ENCODE measurements around the gene FBXW11. TPM values are rescaled to one million over a fixed set of nuclear protein-coding genes. Genes with fewer than 3 reads are reported as not detected.
A peak's percentile ranks its signal among the peaks of the same experiment; 100 is the strongest.

Gene FBXW11
- total and polyA plus RNA-seq, 2 of the 8 experiments (the other 6 are each of a cell fraction or from before 2014, with no cell fraction given) = 45.0 to 75.6 TPM

GRCh38 chr5:171966964-171967363 lies 39.5 kb downstream of the FBXW11 start:
- peaks cover 24 to 100% of the 10 kb centered on the region in 2 experiments; a peak in 3 of 4 replicates for H3K79me2 ChIP-seq (ENCODE audit: control insufficient read depth in 1 of 2, insufficient read depth in 2 of 2, low read length in 2 of 2)

More at GRCh38 chr5:171966964-171967363, 39.5 kb downstream of the FBXW11 start:
- H4K20me1 ChIP-seq (replicated peaks in 1 of 2; ENCODE audit: control insufficient read depth in 1 of 2, insufficient read depth in 2 of 2, low read length in 2 of 2) = peaks cover 17 to 27% of the 10 kb centered on the region in 2 experiments
- H2BK15ac ChIP-seq (ENCODE audit: low read length) = no peak overlapping the region
- H3K4me1 ChIP-seq (replicated peaks in 1 of 4; ENCODE audit: control insufficient read depth in 3 of 4, insufficient read depth in 4 of 4, low read length in 3 of 4) = peaks cover 8 to 21% (median 10%) of the 10 kb centered on the region in 4 experiments; a peak in 4 of 7 replicates
- H3K14ac ChIP-seq (ENCODE audit: insufficient read length) = no peak overlapping the region
- 90% methylated on average over 2 of the region's 2 CpGs; no CpG with 5 or more reads in 1 of the 2 experiments for WGBS, 2 experiments (ENCODE audit: extremely low coverage in 1 of 2, insufficient coverage in 1 of 2, insufficient read length in 1 of 2, insufficient replicate concordance in 2 of 2, low coverage in 1 of 2, low lambda C conversion rate in 2 of 2, missing lambda C conversion rate in 1 of 2)
- H4K91ac ChIP-seq (replicated peaks; ENCODE audit: insufficient read length, low read length) = no peak overlapping the region
- H2AK5ac ChIP-seq (ENCODE audit: low read depth, low read length) = no peak overlapping the region
- no peak overlapping the region for H3K4me3 ChIP-seq (ENCODE audit: extremely low read depth in 1 of 4, insufficient read depth in 2 of 4, low read depth in 3 of 4, low read length in 4 of 4)
- no peak overlapping the region for H2BK120ac ChIP-seq (replicated peaks; ENCODE audit: low read depth, low read length)
- peaks cover 2% of the 10 kb centered on the region; the same call in 1 of the 2 replicates for H3K79me1 ChIP-seq (ENCODE audit: low read depth, low read length)
- no peak overlapping the region for H3K23ac ChIP-seq (ENCODE audit: insufficient read length)
- H3K18ac ChIP-seq (ENCODE audit: extremely low read depth, low read length) = no peak overlapping the region
- FAIRE-seq (no peak), DNase-seq (ENCODE audit: low read depth in 1 of 2, low spot score in 2 of 2) (no peak)
- ChIA-PET POLR2A (ENCODE audit: partially characterized antibody) (interaction anchor here (1.2 kb wide), 1 partner anchor 40 kb away, joined by 3 read pairs; the partner anchor contains the start of gene FBXW11), CTCF (ENCODE audit: partially characterized antibody) (interaction anchor here (1.1 kb wide), 1 partner anchor 11 kb away, joined by 5 read pairs; no protein-coding TSS in a partner anchor)
- H3K36me3 ChIP-seq (ENCODE audit: control insufficient read depth in 2 of 4, insufficient read depth in 4 of 4, low read length in 3 of 4) = no peaks in the 10 kb centered on the region; a peak in 1 of 8 replicates
- H3K27me3 ChIP-seq (replicated peaks in 1 of 4; ENCODE audit: control insufficient read depth in 3 of 4, extremely low read depth in 1 of 4, insufficient read depth in 3 of 4, low read length in 3 of 4) = no peaks in the 10 kb centered on the region
- no peak overlapping the region for H2BK20ac ChIP-seq (ENCODE audit: low read length)
- H3K23me2 ChIP-seq (ENCODE audit: low read depth, low read length) = no peaks in the 10 kb centered on the region
- no peaks in the 10 kb centered on the region for H3K9me3 ChIP-seq (ENCODE audit: insufficient read depth in 2 of 2, low read depth in 1 of 2, low read length in 1 of 2)
- peak overlapping the region in 1 of 4 experiments; percentile 13; a peak in 2 of 7 replicates for H3K9ac ChIP-seq (replicated peaks in 1 of 4; ENCODE audit: extremely low read depth in 1 of 4, low read depth in 3 of 4, low read length in 3 of 4)
- no peak overlapping the region for H2AFZ ChIP-seq (ENCODE audit: low read length)
- H4K5ac ChIP-seq (ENCODE audit: insufficient read length, low read depth, low read length) = no peak overlapping the region
- no peak overlapping the region for H3K4ac ChIP-seq (replicated peaks; ENCODE audit: insufficient read length, low read depth, low read length)
- H3K56ac ChIP-seq (replicated peaks; ENCODE audit: insufficient read length, low read depth, low read length) = no peak overlapping the region
- TF ChIP-seq JUN (IDR thresholded peaks at IDR 0.05; ENCODE audit: low read depth, low read length) (no peak), HDAC2 (IDR thresholded peaks at IDR 0.05; ENCODE audit: borderline replicate concordance in 1 of 2, low read depth in 2 of 2, low read length in 2 of 2) (no peak), YY1 (IDR thresholded peaks at IDR 0.05; ENCODE audit: low read depth, low read length) (no peak), SIN3A (conservative IDR thresholded peaks at IDR 0.05 in 1 of 2, IDR thresholded peaks at IDR 0.05 in 1 of 2; ENCODE audit: low read depth in 1 of 2, low read length in 2 of 2) (no peak), ATF3 (IDR thresholded peaks at IDR 0.05; ENCODE audit: insufficient read depth, low read depth, low read length) (no peak), CTBP2 (IDR thresholded peaks at IDR 0.05; ENCODE audit: borderline replicate concordance, insufficient read depth, insufficient read length, low read length) (no peak), TBP (IDR thresholded peaks at IDR 0.05; ENCODE audit: low read depth, low read length) (no peak), CHD1 (IDR thresholded peaks at IDR 0.05; ENCODE audit: low read depth, low read length) (no peak), POLR2AphosphoS5 (IDR thresholded peaks at IDR 0.05; ENCODE audit: low read depth, low read length) (no peak)
- H3K27ac ChIP-seq (ENCODE audit: low read depth, low read length) = no peak overlapping the region
- no peak overlapping the region for H4K8ac ChIP-seq (ENCODE audit: extremely low read depth, insufficient read depth, low read length)
- no peak overlapping the region for H2BK12ac ChIP-seq (ENCODE audit: low read depth, low read length)
- no peak overlapping the region for H2BK5ac ChIP-seq (ENCODE audit: low read depth, low read length)
- no peak overlapping the region for H3K4me2 ChIP-seq (ENCODE audit: insufficient read depth in 1 of 2, low read depth in 2 of 2, low read length in 2 of 2)

Measured in H1 (cell line).